B cell (primary cell): ENCODE data around the gene ARRDC5.

Source experiments
- EZH2 ChIP-seq: IDR thresholded peaks from 2 replicates; pipeline ENCODE4 v1.6.1; 2012; ENCODE audit warnings: borderline replicate concordance, low read depth, mild to moderate bottlenecking, moderate library complexity, low read length; ENCODE audit not compliant: insufficient read depth, poor library complexity, severe bottlenecking
- TF ChIP-seq, protein P1 (sequence below): fragments of 200-600 bp; IDR thresholded peaks from one replicate; pipeline ENCODE4 v1.8.0; 2022; ENCODE audit warnings: antibody characterized with exemption, mild to moderate bottlenecking

DNA sequence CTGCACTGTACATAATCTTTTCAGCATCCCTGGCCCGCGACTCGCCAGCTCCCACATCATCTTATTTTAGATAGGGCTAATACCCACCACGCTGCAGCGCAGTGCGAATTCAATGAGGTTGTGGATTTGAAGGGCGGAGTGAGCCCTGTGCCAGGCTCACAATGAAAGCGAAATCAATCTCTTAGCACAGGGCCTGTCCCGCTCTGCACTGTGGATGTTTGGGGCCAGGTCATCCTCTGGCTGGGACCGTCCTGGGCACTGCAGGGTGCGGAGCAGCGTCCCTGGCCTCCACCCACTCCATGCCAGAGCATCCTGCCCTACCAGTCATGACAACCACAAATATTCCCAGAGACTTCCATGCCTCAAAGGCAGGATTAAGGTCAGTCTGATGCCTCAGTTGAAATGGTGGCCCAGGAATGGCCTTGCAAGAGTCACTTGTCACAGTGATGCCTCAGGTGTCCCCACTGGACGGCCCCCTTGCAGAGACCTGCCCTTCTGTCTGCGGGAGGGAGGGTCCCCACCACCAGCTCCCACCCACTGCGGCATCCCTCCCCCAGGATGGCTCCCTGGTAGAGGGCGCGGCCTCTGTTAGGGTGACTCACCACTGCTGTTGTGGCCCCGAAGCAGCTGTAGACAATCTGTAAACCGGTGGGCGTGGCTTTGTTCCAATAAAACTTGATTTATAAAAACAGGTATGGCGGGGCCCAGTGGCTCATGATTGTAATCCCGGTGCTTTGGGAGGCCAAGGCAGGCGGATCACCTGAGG lies 12.2 kb upstream of the ARRDC5 start:
- TF ChIP-seq EZH2 = no peak
- TF ChIP-seq, protein P1, sequence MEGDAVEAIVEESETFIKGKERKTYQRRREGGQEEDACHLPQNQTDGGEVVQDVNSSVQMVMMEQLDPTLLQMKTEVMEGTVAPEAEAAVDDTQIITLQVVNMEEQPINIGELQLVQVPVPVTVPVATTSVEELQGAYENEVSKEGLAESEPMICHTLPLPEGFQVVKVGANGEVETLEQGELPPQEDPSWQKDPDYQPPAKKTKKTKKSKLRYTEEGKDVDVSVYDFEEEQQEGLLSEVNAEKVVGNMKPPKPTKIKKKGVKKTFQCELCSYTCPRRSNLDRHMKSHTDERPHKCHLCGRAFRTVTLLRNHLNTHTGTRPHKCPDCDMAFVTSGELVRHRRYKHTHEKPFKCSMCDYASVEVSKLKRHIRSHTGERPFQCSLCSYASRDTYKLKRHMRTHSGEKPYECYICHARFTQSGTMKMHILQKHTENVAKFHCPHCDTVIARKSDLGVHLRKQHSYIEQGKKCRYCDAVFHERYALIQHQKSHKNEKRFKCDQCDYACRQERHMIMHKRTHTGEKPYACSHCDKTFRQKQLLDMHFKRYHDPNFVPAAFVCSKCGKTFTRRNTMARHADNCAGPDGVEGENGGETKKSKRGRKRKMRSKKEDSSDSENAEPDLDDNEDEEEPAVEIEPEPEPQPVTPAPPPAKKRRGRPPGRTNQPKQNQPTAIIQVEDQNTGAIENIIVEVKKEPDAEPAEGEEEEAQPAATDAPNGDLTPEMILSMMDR = no peak
